ENCODE data around the gene LRRC59. TPM values are rescaled to one million over a fixed set of nuclear protein-coding genes. Genes with fewer than 3 reads are reported as not detected.

The LRRC59 gene
- total RNA-seq, 1 experiment from 2014 or later, result 306 TPM

DNA sequence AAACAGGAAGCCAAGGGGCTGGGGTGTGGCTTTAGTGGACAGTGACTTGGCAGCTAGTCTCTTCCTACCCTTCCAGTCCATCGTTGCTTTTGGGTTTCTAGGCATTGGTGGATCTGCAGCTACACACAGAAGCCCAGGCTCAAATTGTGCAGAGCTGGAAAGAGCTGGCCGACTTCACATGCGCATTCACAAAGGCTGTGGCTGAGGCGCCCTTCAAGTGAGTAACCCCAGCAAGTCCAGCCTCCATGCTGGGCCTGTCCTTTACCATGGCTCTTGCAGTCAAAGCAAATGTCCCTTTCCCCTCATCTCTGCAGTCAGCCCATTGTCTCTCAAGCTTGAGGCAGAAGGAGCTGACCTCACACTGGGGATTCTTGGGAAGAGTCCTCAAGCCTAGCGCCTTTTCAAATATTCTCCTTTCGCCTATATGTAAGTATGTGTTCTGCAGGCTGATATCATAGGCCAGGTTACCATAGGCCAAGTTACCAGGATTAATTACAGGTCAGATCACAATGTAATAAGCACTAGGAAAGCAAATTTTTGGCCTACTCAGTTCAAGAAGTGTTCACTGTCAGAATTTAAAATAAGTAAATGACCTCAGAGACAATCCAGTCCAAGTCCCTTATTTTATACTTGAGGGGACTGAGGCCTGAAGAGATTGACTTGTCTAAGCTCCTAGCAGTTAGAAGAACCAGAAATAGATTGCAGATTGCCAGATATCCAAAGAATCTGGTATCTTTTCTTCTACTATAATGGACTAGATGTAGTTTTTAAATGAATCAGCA is 17.8 kb downstream of the LRRC59 start:
- intact Hi-C loops (cut with micrococcal nuclease), result no loop called here
- H3K9me3 Mint-ChIP-seq (ENCODE audit: unreplicated experiment), result no peaks in the 10 kb centered on the region
- H3K36me3 Mint-ChIP-seq (ENCODE audit: insufficient read depth, unreplicated experiment), result peaks cover 48% of the 10 kb centered on the region
- no peak overlapping the region for H3K27ac Mint-ChIP-seq (ENCODE audit: low read depth, unreplicated experiment)
- ChIA-PET CTCF (interaction anchor here (0.5 to 4.5 kb wide), 4 partner anchors 18 to 316 kb away, joined by 4 to 18 read pairs (median 4); partner anchors contain the start of gene LRRC59), POLR2A (interaction anchor here (1.1 to 1.7 kb wide), 2 partner anchors 21 to 49 kb away, joined by 3 to 4 read pairs; no protein-coding TSS in a partner anchor)
- H3K27me3 Mint-ChIP-seq (ENCODE audit: insufficient read depth, unreplicated experiment), result no peaks in the 10 kb centered on the region
- no TSS peak for BruUV-seq (replicated peaks)
- peaks cover 5% of the 10 kb centered on the region for H3K4me1 Mint-ChIP-seq (ENCODE audit: insufficient read depth, unreplicated experiment)
- TF ChIP-seq, protein P1, sequence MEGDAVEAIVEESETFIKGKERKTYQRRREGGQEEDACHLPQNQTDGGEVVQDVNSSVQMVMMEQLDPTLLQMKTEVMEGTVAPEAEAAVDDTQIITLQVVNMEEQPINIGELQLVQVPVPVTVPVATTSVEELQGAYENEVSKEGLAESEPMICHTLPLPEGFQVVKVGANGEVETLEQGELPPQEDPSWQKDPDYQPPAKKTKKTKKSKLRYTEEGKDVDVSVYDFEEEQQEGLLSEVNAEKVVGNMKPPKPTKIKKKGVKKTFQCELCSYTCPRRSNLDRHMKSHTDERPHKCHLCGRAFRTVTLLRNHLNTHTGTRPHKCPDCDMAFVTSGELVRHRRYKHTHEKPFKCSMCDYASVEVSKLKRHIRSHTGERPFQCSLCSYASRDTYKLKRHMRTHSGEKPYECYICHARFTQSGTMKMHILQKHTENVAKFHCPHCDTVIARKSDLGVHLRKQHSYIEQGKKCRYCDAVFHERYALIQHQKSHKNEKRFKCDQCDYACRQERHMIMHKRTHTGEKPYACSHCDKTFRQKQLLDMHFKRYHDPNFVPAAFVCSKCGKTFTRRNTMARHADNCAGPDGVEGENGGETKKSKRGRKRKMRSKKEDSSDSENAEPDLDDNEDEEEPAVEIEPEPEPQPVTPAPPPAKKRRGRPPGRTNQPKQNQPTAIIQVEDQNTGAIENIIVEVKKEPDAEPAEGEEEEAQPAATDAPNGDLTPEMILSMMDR (IDR thresholded peaks at IDR 0.05; ENCODE audit: unreplicated experiment), result no peak
- H3K4me3 Mint-ChIP-seq (ENCODE audit: unreplicated experiment), result no peak overlapping the region
- DNase-seq (ENCODE audit: unreplicated experiment), result no peak

DNA sequence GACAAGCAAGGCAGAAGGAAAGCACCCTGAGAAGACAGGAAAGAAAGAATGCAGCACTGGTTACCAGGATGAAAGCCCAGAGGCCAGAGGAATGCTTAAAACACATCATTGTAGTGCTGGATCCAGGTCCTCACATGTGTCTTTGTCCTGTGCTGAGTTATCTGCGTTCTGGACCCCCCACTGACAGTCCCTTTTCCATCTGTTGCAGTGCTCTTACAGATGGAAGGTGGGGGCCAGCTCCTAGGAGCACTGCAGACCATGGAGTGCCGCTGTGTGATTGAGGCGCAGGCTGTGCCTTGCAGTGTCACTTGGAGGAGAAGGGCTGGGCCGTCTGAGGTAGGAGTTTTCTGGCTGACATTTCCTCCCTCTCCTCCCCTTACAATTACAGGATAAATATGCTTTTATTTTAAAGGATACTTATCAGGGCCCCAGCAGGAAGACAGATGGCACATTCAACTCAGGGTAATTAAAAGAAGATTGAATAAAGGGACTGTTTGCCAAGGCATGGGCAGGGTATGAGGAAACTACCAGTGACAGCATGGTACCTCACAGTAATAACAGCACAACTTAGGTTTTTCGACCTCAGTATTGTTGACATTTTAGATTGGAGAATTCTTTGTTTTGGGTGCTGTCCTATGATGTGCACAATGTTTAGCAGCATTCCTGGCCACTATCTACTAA is 21.3 kb downstream of the LRRC59 start:
- Mint-ChIP-seq H3K4me1 (ENCODE audit: insufficient read depth, unreplicated experiment) (peaks cover 12% of the 10 kb centered on the region), H3K9me3 (ENCODE audit: unreplicated experiment) (no peaks in the 10 kb centered on the region), H3K27me3 (ENCODE audit: insufficient read depth, unreplicated experiment) (no peaks in the 10 kb centered on the region), H3K27ac (ENCODE audit: low read depth, unreplicated experiment) (no peak overlapping the region), H3K4me3 (ENCODE audit: unreplicated experiment) (no peak overlapping the region), H3K36me3 (ENCODE audit: insufficient read depth, unreplicated experiment) (peaks cover 19% of the 10 kb centered on the region)
- intact Hi-C loops (cut with micrococcal nuclease), result no loop called here
- BruUV-seq (replicated peaks), result no TSS peak
- no peak for DNase-seq (ENCODE audit: unreplicated experiment)
- ChIA-PET CTCF (interaction anchor here (0.8 to 1.2 kb wide), 3 partner anchors 10 to 16 kb away, joined by 3 to 4 read pairs (median 3); no protein-coding TSS in a partner anchor), POLR2A (interaction anchor here (2.1 to 5.9 kb wide), 2 partner anchors 20 to 21 kb away, joined by 10 to 54 read pairs; partner anchors contain the start of gene LRRC59)
- TF ChIP-seq, protein P1 (IDR thresholded peaks at IDR 0.05; ENCODE audit: unreplicated experiment), result no peak

GRCh38 chr17:50373705-50374104 is 23.6 kb downstream of the LRRC59 start:
- H3K36me3 Mint-ChIP-seq (ENCODE audit: insufficient read depth, unreplicated experiment), result peaks cover 26% of the 10 kb centered on the region
- ChIA-PET CTCF (interaction anchor here (0.7 to 2.2 kb wide), 5 partner anchors 9 to 106 kb away, joined by 3 to 17 read pairs (median 4); partner anchors contain the start of gene LRRC59), POLR2A (interaction anchor here (1.4 to 5.9 kb wide), 6 partner anchors 8 to 106 kb away, joined by 4 to 54 read pairs (median 7); partner anchors contain the start of gene LRRC59)

More at GRCh38 chr17:50373705-50374104, 23.6 kb downstream of the LRRC59 start:
- BruUV-seq (replicated peaks), result no TSS peak
- Mint-ChIP-seq H3K4me1 (ENCODE audit: insufficient read depth, unreplicated experiment) (peaks cover 12% of the 10 kb centered on the region), H3K27me3 (ENCODE audit: insufficient read depth, unreplicated experiment) (no peaks in the 10 kb centered on the region), H3K27ac (ENCODE audit: low read depth, unreplicated experiment) (peak overlapping the region; percentile 97), H3K4me3 (ENCODE audit: unreplicated experiment) (peak overlapping the region; percentile 91), H3K9me3 (ENCODE audit: unreplicated experiment) (no peaks in the 10 kb centered on the region)
- TF ChIP-seq, protein P1 (IDR thresholded peaks at IDR 0.05; ENCODE audit: unreplicated experiment), result no peak
- intact Hi-C loops (cut with micrococcal nuclease), result no loop called here
- DNase-seq (ENCODE audit: unreplicated experiment), result no peak
